Upper lobe of right lung (tissue), 1 donor: Measurements from ENCODE around the gene EML1. TPM values are rescaled to one million over a fixed set of nuclear protein-coding genes. Genes with fewer than 3 reads are reported as not detected.

Experiments used
- ATAC-seq: fragments of 200-7000 bp; cut with Tn5 transposase; one replicate; pipeline ENCODE4 v1.9.1; 2020; ENCODE audit warnings: mild to moderate bottlenecking, moderate library complexity
- DNase-seq: peaks from one replicate; pipeline ENCODE4 v3.0.0-alpha.2; 2020
- H3K27ac ChIP-seq: fragments of 200-600 bp; one replicate; pipeline ENCODE4 v1.8.0; 2022
- H3K27me3 ChIP-seq: fragments of 200-600 bp; one replicate; pipeline ENCODE4 v1.8.0; 2022; ENCODE audit warnings: mild to moderate bottlenecking
- H3K36me3 ChIP-seq: fragments of 200-600 bp; one replicate; pipeline ENCODE4 v1.8.0; 2022
- H3K4me1 ChIP-seq: fragments of 200-600 bp; one replicate; pipeline ENCODE4 v1.8.0; 2022
- H3K4me3 ChIP-seq: fragments of 200-600 bp; one replicate; pipeline ENCODE4 v1.8.0; 2022; ENCODE audit warnings: mild to moderate bottlenecking
- H3K9me3 ChIP-seq: fragments of 200-600 bp; one replicate; pipeline ENCODE4 v1.8.0; 2022
- intact Hi-C: fragments of 100-400 bp; cut with DNase I; formaldehyde crosslinking; loops from one replicate; pipeline ENCODE4 v1.11.0; 2022
- total RNA-seq: library from RNA; stranded (reverse); fragmentation: NEBNext Ultra II Directional; extraction: Animal tissue kit (Norgen Biotek cat#: 25700); gene quantifications from one replicate; pipeline ENCODE4 v1.2.1, GENCODE V29; 2021
- TF ChIP-seq, protein P1 (sequence below): fragments of 200-600 bp; IDR thresholded peaks from one replicate; pipeline ENCODE4 v1.8.0; 2022; ENCODE audit warnings: antibody characterized with exemption
- donor health status: DM: no; HTN: yes; CAD: no; lungs with severe emphysema.

Gene EML1
- total RNA-seq, 1 donor from 2014 or later: 42.2 TPM

DNA sequence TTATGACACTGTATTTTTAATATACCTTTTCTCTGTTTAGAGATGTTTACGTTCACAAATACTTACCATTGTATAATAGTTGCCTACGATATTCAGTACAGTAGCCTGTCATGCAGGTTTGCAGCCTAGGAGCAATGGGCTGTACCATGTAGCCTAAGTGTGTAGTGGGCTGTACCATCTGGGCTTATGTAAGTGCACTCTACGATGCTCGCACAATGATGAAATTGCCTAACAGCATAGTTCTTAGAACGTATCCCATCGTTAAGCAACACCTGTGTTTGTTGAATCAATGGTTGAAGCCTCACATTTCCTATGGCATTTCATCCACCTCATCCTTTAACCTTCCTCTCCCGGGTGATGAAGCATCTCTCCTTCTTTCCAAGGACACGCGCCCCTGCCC lies 12.5 kb upstream of the EML1 start:
- Histone ChIP-seq H3K27ac (no peak overlapping the region), H3K4me3 (no peak overlapping the region), H3K27me3 (no peaks in the 10 kb centered on the region), H3K36me3 (no peaks in the 10 kb centered on the region), H3K9me3 (no peaks in the 10 kb centered on the region), H3K4me1 (no peaks in the 10 kb centered on the region)
- intact Hi-C loops: no loop called here
- ATAC-seq (peak; percentile 87), DNase-seq (no peak)
- TF ChIP-seq, protein P1, sequence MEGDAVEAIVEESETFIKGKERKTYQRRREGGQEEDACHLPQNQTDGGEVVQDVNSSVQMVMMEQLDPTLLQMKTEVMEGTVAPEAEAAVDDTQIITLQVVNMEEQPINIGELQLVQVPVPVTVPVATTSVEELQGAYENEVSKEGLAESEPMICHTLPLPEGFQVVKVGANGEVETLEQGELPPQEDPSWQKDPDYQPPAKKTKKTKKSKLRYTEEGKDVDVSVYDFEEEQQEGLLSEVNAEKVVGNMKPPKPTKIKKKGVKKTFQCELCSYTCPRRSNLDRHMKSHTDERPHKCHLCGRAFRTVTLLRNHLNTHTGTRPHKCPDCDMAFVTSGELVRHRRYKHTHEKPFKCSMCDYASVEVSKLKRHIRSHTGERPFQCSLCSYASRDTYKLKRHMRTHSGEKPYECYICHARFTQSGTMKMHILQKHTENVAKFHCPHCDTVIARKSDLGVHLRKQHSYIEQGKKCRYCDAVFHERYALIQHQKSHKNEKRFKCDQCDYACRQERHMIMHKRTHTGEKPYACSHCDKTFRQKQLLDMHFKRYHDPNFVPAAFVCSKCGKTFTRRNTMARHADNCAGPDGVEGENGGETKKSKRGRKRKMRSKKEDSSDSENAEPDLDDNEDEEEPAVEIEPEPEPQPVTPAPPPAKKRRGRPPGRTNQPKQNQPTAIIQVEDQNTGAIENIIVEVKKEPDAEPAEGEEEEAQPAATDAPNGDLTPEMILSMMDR: no peak

DNA sequence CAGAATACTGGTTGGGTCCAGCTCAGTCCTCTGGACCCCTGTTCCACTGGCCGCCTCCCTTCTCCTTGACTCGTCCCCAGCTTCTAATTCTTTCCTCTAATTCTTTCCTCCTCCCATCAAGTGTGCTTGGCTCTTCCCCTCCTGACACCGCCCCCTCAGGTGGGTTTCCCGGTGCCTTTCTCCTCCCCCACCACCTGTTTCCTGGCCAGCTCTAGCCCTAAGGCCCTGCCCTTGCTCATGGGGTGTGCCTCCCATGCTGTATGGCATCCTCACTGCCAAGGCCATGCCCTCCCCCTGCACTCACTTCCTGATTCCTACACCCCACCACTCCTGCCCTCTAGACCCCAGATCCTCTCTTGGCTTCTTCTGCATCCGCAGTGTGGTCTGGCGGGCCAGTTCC lies 12.1 kb upstream of the EML1 start:
- H3K4me1 ChIP-seq: no peaks in the 10 kb centered on the region
- ATAC-seq (peak; percentile 45), DNase-seq (no peak)
- TF ChIP-seq, protein P1: no peak
- no peak overlapping the region for H3K4me3 ChIP-seq
- intact Hi-C loops: no loop called here
- no peak overlapping the region for H3K27ac ChIP-seq
- H3K27me3 ChIP-seq: no peaks in the 10 kb centered on the region
- no peaks in the 10 kb centered on the region for H3K36me3 ChIP-seq
- no peaks in the 10 kb centered on the region for H3K9me3 ChIP-seq

DNA sequence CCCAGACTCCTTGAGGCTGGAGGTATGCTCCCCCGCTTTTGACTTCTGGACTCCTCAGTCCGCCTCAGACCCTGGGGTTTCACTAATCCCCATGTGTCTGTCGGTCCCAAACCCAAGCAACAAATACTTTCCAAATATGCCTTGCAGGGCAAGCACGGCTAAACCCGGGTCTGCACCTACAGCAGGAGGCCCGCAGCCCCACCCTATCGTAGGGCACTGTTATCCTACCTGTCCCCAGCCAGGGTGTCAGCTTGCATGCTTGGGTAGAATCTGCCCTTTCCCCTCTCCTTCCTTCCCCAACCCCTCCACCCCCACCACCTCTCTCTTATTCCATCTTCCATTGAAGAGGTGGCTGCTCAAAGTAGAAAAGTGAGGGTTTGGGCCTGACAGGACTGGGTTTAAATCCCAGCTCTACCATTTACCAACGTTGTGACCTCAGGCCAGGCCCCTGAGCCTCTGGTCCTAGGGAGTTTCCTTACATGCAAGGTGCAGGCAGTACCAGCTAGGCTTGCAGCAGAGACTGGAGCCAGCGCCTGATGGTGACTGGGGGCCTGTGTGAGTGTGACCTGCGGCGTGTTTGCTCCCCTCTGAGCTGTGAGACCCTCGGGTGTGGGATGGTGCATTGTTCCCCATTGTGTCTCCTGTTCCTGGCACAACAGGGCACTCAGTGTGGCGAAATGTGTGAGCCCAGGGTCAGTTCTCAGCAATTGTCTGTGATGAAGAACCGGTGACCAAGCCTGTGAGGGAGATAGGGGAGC lies 11.2 kb upstream of the EML1 start:
- DNase-seq (no peak), ATAC-seq (no peak)
- TF ChIP-seq, protein P1: no peak
- H3K9me3 ChIP-seq: no peaks in the 10 kb centered on the region
- H3K4me3 ChIP-seq: no peak overlapping the region
- no peaks in the 10 kb centered on the region for H3K27me3 ChIP-seq
- H3K4me1 ChIP-seq: no peaks in the 10 kb centered on the region
- no peaks in the 10 kb centered on the region for H3K36me3 ChIP-seq
- intact Hi-C loops: no loop called here
- H3K27ac ChIP-seq: no peak overlapping the region

DNA sequence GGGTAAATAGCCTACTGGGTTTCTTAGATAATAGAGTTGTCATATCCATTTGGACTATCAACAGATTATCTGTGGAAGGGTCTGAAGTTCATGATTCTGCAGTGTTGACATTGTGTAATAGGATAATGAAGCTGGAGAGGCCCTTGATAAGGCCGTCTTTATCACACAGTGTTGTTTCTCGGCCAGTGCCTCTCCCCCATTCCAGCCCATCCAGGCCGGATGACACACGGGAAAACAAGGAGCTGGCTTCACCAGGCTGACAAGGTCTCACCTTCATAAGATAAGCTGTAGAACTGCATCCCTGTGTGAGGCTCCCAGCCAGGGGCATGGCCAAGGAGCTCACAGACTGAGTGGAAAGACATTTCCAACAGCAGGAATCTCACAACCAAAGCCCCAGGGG lies 8.7 kb upstream of the EML1 start:
- no peak for ATAC-seq
- H3K36me3 ChIP-seq: no peaks in the 10 kb centered on the region
- intact Hi-C loops: no loop called here
- no peaks in the 10 kb centered on the region for H3K9me3 ChIP-seq
- TF ChIP-seq, protein P1: no peak
- DNase-seq: no peak
- no peaks in the 10 kb centered on the region for H3K4me1 ChIP-seq
- H3K27me3 ChIP-seq: no peaks in the 10 kb centered on the region
- no peak overlapping the region for H3K4me3 ChIP-seq
- H3K27ac ChIP-seq: no peak overlapping the region

DNA sequence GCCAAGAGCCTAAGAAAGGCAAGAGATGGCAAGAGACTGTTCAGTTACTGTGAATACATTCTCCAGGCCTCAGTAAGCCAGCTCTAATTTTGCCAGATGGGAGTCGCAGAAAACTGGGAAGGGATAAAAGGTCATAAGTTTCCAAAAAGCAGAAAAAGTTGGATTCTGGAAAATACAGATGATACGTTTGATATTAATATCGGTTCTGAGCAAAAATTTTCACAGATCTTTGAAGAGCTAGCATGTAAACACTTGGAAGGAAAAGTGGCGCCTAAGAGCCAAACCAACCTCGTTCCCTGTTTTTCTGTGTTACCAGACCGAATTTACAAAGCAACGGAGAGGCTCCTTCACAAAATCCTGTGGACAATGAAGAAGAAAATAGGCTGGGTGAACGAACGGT lies 7.8 kb upstream of the EML1 start:
- no peaks in the 10 kb centered on the region for H3K4me1 ChIP-seq
- DNase-seq (no peak), ATAC-seq (no peak)
- no peak overlapping the region for H3K4me3 ChIP-seq
- H3K27ac ChIP-seq: no peak overlapping the region
- no peaks in the 10 kb centered on the region for H3K27me3 ChIP-seq
- TF ChIP-seq, protein P1: no peak
- no peaks in the 10 kb centered on the region for H3K9me3 ChIP-seq
- H3K36me3 ChIP-seq: no peaks in the 10 kb centered on the region
- intact Hi-C loops: no loop called here
